Astrocyte (in vitro differentiated cells and primary cell): ENCODE results near the gene GFRA4. TPM values are rescaled to one million over a fixed set of nuclear protein-coding genes. Genes with fewer than 3 reads are reported as not detected.

Experiments used
- DNase-seq: peaks from one replicate; pipeline ENCODE4 v3.0.0-alpha.2; 2010; ENCODE audit warnings: low read depth
- FAIRE-seq: peaks from 2 replicates; lab custom pipeline; 2011; peaks lifted over from hg19 to GRCh38; lab: Jason Lieb, UNC
- H2AFZ ChIP-seq: 2 replicates; pipeline ENCODE4 v1.6.0; 2012; ENCODE audit warnings: low read depth, low read length, inconsistent platforms
- H3K27ac ChIP-seq: 2 replicates; pipeline ENCODE4 v1.5.1; 2011; ENCODE audit warnings: low read depth, low read length, inconsistent platforms
- H3K27me3 ChIP-seq: 2 replicates; pipeline ENCODE4 v1.6.0; 2011; ENCODE audit warnings: low read length, inconsistent platforms; ENCODE audit not compliant: insufficient read depth
- H3K36me3 ChIP-seq: 2 replicates; pipeline ENCODE4 v1.5.1; 2011; ENCODE audit warnings: low read length, inconsistent platforms; ENCODE audit not compliant: insufficient read depth
- H3K4me1 ChIP-seq: 2 replicates; pipeline ENCODE4 v1.5.1; 2011; ENCODE audit warnings: low read length, inconsistent platforms; ENCODE audit not compliant: insufficient read depth
- H3K4me2 ChIP-seq: 2 replicates; pipeline ENCODE4 v1.6.0; 2012; ENCODE audit warnings: low read length, inconsistent platforms
- H3K4me3 ChIP-seq: 2 replicates; pipeline ENCODE4 v1.5.1; 2011; ENCODE audit warnings: low read depth, mild to moderate bottlenecking, low read length, inconsistent platforms; ENCODE audit not compliant: insufficient read depth
- H3K79me2 ChIP-seq: 2 replicates; pipeline ENCODE4 v1.6.0; 2012; ENCODE audit warnings: mild to moderate bottlenecking, low read length, inconsistent platforms; ENCODE audit not compliant: insufficient read depth
- H3K9ac ChIP-seq: 2 replicates; pipeline ENCODE4 v1.6.0; 2012; ENCODE audit warnings: mild to moderate bottlenecking, low read length, inconsistent platforms
- H3K9me3 ChIP-seq: 2 replicates; pipeline ENCODE4 v1.5.1; 2012; ENCODE audit warnings: low read depth, mild to moderate bottlenecking, low read length, inconsistent platforms; ENCODE audit not compliant: insufficient read depth
- H4K20me1 ChIP-seq: 2 replicates; pipeline ENCODE4 v1.6.0; 2012; ENCODE audit warnings: low read length, inconsistent platforms; ENCODE audit not compliant: insufficient read depth
- H3K27ac Mint-ChIP-seq: one replicate; pipeline ENCODE4 v1.8.0; 2021; ENCODE audit warnings: mild to moderate bottlenecking, mixed read lengths; ENCODE audit not compliant: unreplicated experiment
- H3K27me3 Mint-ChIP-seq: one replicate; pipeline ENCODE4 v1.8.0; 2021; ENCODE audit warnings: low read depth, mixed read lengths; ENCODE audit not compliant: unreplicated experiment
- H3K36me3 Mint-ChIP-seq: one replicate; pipeline ENCODE4 v1.8.0; 2021; ENCODE audit warnings: low read depth, mixed read lengths; ENCODE audit not compliant: unreplicated experiment
- H3K4me1 Mint-ChIP-seq: one replicate; pipeline ENCODE4 v1.8.0; 2021; ENCODE audit warnings: low read depth, mixed read lengths; ENCODE audit not compliant: unreplicated experiment
- H3K4me3 Mint-ChIP-seq: one replicate; pipeline ENCODE4 v1.8.0; 2021; ENCODE audit warnings: mild to moderate bottlenecking, moderate library complexity, mixed read lengths; ENCODE audit not compliant: unreplicated experiment
- H3K9me3 Mint-ChIP-seq: one replicate; pipeline ENCODE4 v1.8.0; 2021; ENCODE audit warnings: mild to moderate bottlenecking, mixed read lengths; ENCODE audit not compliant: unreplicated experiment
- CTCF ChIP-seq: IDR thresholded peaks from 2 replicates; pipeline ENCODE4 v1.5.1; 2011; ENCODE audit warnings: low read depth, mild to moderate bottlenecking, inconsistent platforms, low read length, moderate library complexity; ENCODE audit not compliant: insufficient read depth
- EZH2 ChIP-seq: IDR thresholded peaks from 2 replicates; pipeline ENCODE4 v1.6.1; 2012; ENCODE audit warnings: mild to moderate bottlenecking, low read length, inconsistent platforms; ENCODE audit not compliant: insufficient read depth
- total RNA-seq: library from RNA; stranded (reverse); gene quantifications from 2 replicates; pipeline ENCODE4 v1.2.1, GENCODE V29; 2021

GFRA4 gene
- total RNA-seq, 1 donor from 2014 or later, result not detected

DNA sequence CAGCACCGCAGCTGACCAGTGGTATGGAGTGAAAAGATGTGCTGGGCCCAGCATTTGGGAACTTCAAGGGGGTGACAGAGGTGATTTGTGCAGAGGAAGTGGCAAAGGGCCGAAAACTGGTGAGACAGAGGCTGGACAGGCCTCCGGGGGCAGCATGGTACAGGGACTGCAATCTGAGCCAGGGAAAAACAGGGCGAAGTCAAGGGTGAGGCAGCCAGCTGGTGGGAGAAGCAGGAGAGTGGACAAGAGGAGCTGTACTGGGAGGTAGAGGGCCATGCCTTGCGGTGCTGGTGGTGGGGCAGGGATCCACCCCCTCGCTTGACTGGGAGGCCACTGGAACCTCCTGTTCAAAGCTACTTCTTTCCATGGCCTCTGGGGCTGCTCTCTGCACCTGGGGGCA lies 7.3 kb upstream of the GFRA4 start:
- TF ChIP-seq CTCF (no peak), EZH2 (no peak)
- Mint-ChIP-seq H3K4me3 (no peak overlapping the region), H3K27ac (no peak overlapping the region), H3K36me3 (no peaks in the 10 kb centered on the region), H3K4me1 (peaks cover 9% of the 10 kb centered on the region), H3K9me3 (no peaks in the 10 kb centered on the region), H3K27me3 (peaks cover 41% of the 10 kb centered on the region)
- no peak overlapping the region for H3K9ac ChIP-seq
- H3K4me1 ChIP-seq, result no peaks in the 10 kb centered on the region
- no peak for FAIRE-seq
- H3K4me3 ChIP-seq, result no peak overlapping the region
- H3K79me2 ChIP-seq, result no peaks in the 10 kb centered on the region
- no peaks in the 10 kb centered on the region for H4K20me1 ChIP-seq
- no peaks in the 10 kb centered on the region for H3K36me3 ChIP-seq
- H3K27ac ChIP-seq, result no peak overlapping the region
- H2AFZ ChIP-seq, result no peak overlapping the region
- H3K9me3 ChIP-seq, result no peaks in the 10 kb centered on the region
- no peak overlapping the region for H3K4me2 ChIP-seq
- no peak for DNase-seq
- peaks cover 20% of the 10 kb centered on the region for H3K27me3 ChIP-seq

DNA sequence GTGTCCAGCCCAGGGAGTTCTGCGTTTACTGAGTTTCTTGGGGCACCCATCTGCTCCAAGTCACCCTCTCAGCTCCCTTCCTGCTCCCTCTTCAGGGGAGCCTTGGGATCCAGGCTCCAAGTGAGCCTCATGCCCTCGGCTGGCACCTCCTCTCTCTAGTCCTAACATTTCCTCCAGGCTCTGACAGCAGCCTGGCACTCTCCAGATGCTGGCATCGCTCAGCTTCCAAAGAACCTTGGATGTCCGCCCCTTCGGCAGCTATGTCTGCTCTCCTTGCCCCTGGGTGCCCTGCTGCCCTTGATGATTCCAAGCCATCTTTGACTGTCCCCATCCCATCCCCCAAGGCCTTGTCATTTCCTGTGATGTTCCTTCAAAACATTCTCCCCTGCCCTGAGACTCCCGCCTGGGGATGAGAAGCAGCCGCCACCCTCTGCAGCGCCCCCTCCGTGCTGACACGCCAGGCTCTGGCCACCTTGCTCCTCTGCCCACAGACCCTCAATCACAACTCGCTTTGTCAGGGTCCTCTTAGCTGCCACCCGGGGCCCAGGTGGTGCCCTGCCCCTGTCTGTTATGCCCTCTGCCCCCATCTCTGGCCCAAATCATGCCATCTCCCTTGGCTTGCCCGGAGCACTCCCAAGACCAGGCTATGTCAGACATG lies 6.6 kb upstream of the GFRA4 start:
- Histone ChIP-seq H3K9ac (no peak overlapping the region), H3K4me2 (no peak overlapping the region), H3K4me1 (no peaks in the 10 kb centered on the region), H3K9me3 (no peaks in the 10 kb centered on the region), H3K4me3 (no peak overlapping the region), H3K27ac (no peak overlapping the region), H3K36me3 (no peaks in the 10 kb centered on the region), H4K20me1 (no peaks in the 10 kb centered on the region), H3K27me3 (peaks cover 13% of the 10 kb centered on the region), H2AFZ (no peak overlapping the region), H3K79me2 (no peaks in the 10 kb centered on the region)
- DNase-seq (no peak), FAIRE-seq (no peak)
- H3K27me3 Mint-ChIP-seq, result peaks cover 37% of the 10 kb centered on the region
- H3K4me1 Mint-ChIP-seq, result peaks cover 9% of the 10 kb centered on the region
- TF ChIP-seq EZH2 (no peak), CTCF (no peak)
- no peak overlapping the region for H3K27ac Mint-ChIP-seq
- H3K4me3 Mint-ChIP-seq, result peak overlapping the region; percentile 27
- H3K36me3 Mint-ChIP-seq, result no peaks in the 10 kb centered on the region
- H3K9me3 Mint-ChIP-seq, result no peaks in the 10 kb centered on the region

DNA sequence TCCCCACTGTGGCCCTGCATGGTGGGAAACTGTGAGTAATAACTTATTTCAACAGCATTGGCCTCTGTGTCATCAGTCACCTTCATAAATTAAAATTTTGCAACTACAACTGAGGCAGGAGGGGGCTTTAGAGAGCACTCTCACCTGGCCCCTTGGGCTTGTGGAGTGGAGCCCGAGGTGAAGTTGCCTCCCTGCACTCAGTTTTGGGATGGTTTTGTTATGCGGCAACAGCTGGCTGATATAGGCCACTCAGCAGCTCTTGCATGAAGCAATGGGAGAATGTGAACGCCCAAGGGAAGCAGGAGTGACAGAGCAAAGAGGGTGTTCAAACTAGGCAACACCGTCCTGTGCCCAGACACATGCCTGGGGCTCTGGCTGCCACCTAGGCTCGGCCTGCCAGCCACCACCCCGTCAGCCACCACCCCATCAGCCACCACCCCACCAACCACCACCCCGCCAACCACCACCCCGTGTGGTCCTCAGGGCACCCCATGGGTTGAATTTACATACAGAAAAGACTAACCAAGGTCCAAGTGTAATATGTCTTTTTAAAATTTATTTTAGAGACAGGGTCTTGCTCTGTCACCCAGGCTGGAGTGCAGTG lies 4.3 kb upstream of the GFRA4 start:
- Histone ChIP-seq H4K20me1 (no peaks in the 10 kb centered on the region), H3K4me3 (no peak overlapping the region), H3K9me3 (no peaks in the 10 kb centered on the region), H3K36me3 (no peaks in the 10 kb centered on the region), H3K27me3 (peaks cover 6% of the 10 kb centered on the region), H3K79me2 (no peaks in the 10 kb centered on the region), H3K4me2 (no peak overlapping the region), H3K9ac (no peak overlapping the region), H3K4me1 (no peaks in the 10 kb centered on the region), H3K27ac (no peak overlapping the region), H2AFZ (no peak overlapping the region)
- Mint-ChIP-seq H3K4me1 (peaks cover 9% of the 10 kb centered on the region), H3K9me3 (no peaks in the 10 kb centered on the region), H3K27me3 (peaks cover 42% of the 10 kb centered on the region), H3K4me3 (no peak overlapping the region), H3K27ac (no peak overlapping the region), H3K36me3 (peaks cover 2% of the 10 kb centered on the region)
- TF ChIP-seq EZH2, result no peak
- TF ChIP-seq CTCF, result no peak
- FAIRE-seq, result no peak
- DNase-seq, result no peak
